GM19238 (cell line): ENCODE results near the gene SPPL2B.
A peak's percentile ranks its signal among the peaks of the same experiment; 100 is the strongest.
"Not testable (repeated sequence)": the region's sequence is repeated elsewhere in the genome, so short reads cannot be mapped to it uniquely, and the experiment has no call there.

ENCODE experiments used
- DNase-seq: peaks from one replicate; pipeline ENCODE4 v3.0.0; 2011; ENCODE audit warnings: low spot score; ENCODE audit not compliant: insufficient read length

SPPL2B gene

GRCh38 chr19:2328401-2329148 lies at the start of gene SPPL2B, which contains the start of gene LSM7:
SPPL2B (plus strand) TSS chr19:2328684; CDS start chr19:2328710, 26 bp downstream.
LSM7 (minus strand) TSS chr19:2328586; CDS start chr19:2328566, 20 bp downstream.
- peak; percentile 96 for DNase-seq

- DNase-seq = no peak
Measured at GRCh38 chr19:2280633-2281264, 47.7 kb upstream of the SPPL2B start.

- not testable (repeated sequence) for DNase-seq
Measured at GRCh38 chr19:2281265-2282061, 47.0 kb upstream of the SPPL2B start.

GRCh38 chr19:2282062-2282861 lies 46.2 kb upstream of the SPPL2B start, which contains the start of gene PEAK3:
PEAK3 (minus strand) TSS chr19:2282175; CDS start chr19:2280931, 1,244 bp downstream.
- DNase-seq = no peak

- no peak for DNase-seq
Measured at GRCh38 chr19:2282862-2283237, 45.6 kb upstream of the SPPL2B start.

- no peak for DNase-seq
Measured at GRCh38 chr19:2283835-2284507, 44.5 kb upstream of the SPPL2B start.

GRCh38 chr19:2286402-2287140 lies 41.9 kb upstream of the SPPL2B start:
- DNase-seq = no peak

- no peak for DNase-seq
Measured at GRCh38 chr19:2287585-2288337, 40.7 kb upstream of the SPPL2B start.

GRCh38 chr19:2288338-2288817 lies 40.1 kb upstream of the SPPL2B start:
- DNase-seq = no peak

GRCh38 chr19:2288818-2289713 lies 39.4 kb upstream of the SPPL2B start:
- DNase-seq = no peak

- peak; percentile 89 for DNase-seq
Measured at GRCh38 chr19:2289714-2290435, 38.6 kb upstream of the SPPL2B start.

- DNase-seq = no peak
Measured at GRCh38 chr19:2290441-2291184, 37.9 kb upstream of the SPPL2B start.

GRCh38 chr19:2291185-2291751 lies 37.2 kb upstream of the SPPL2B start:
- DNase-seq = no peak

- DNase-seq = no peak
Measured at GRCh38 chr19:2294687-2295335, 33.7 kb upstream of the SPPL2B start.

- no peak for DNase-seq
Measured at GRCh38 chr19:2296141-2296540, 32.3 kb upstream of the SPPL2B start.

GRCh38 chr19:2300533-2300932 lies 28.0 kb upstream of the SPPL2B start:
- DNase-seq = no peak
